Endodermal cell (in vitro differentiated cells): ENCODE measurements around the gene CALD1. TPM values are rescaled to one million over a fixed set of nuclear protein-coding genes. Genes with fewer than 3 reads are reported as not detected.

Experiments
- DNase-seq: peaks from one replicate; pipeline ENCODE4 v3.0.0-alpha.2; 2017
- H3K27ac ChIP-seq: 2 replicates; pipeline ENCODE4 v1.5.1; 2013; ENCODE audit warnings: mild to moderate bottlenecking, low read depth, low read length, moderate library complexity
- H3K27me3 ChIP-seq: 2 replicates; pipeline ENCODE4 v1.6.1; 2013; ENCODE audit warnings: mild to moderate bottlenecking, low read length, moderate library complexity; ENCODE audit not compliant: insufficient read depth, control insufficient read depth, poor library complexity, severe bottlenecking
- H3K36me3 ChIP-seq: 2 replicates; pipeline ENCODE4 v1.7.0; 2013; ENCODE audit warnings: mild to moderate bottlenecking, low read length, moderate library complexity; ENCODE audit not compliant: control insufficient read depth, insufficient read depth
- H3K4me1 ChIP-seq: one replicate; pipeline ENCODE4 v1.7.0; 2013; ENCODE audit warnings: low read length; ENCODE audit not compliant: control insufficient read depth, insufficient read depth
- H3K4me3 ChIP-seq: 2 replicates; pipeline ENCODE4 v1.5.1; 2013; ENCODE audit warnings: mild to moderate bottlenecking, low read length, moderate library complexity
- H3K9ac ChIP-seq: 2 replicates; pipeline ENCODE4 v1.6.1; 2013; ENCODE audit warnings: mild to moderate bottlenecking, low read length, moderate library complexity; ENCODE audit not compliant: poor library complexity, severe bottlenecking; ENCODE audit errors: extremely low read depth
- H3K9me3 ChIP-seq: 2 replicates; pipeline ENCODE4 v1.6.1; 2013; ENCODE audit warnings: mild to moderate bottlenecking, low read length, moderate library complexity; ENCODE audit not compliant: control insufficient read depth
- H3K27ac Mint-ChIP-seq: 2 replicates; pipeline ENCODE4 v1.8.0; 2020; ENCODE audit warnings: mixed read lengths
- H3K27me3 Mint-ChIP-seq: 2 replicates; pipeline ENCODE4 v1.8.0; 2021; ENCODE audit warnings: mild to moderate bottlenecking, mixed read lengths; ENCODE audit not compliant: insufficient read depth
- H3K36me3 Mint-ChIP-seq: 2 replicates; pipeline ENCODE4 v1.8.0; 2020; ENCODE audit warnings: low read depth, mixed read lengths
- H3K4me1 Mint-ChIP-seq: 2 replicates; pipeline ENCODE4 v1.8.0; 2020; ENCODE audit warnings: mixed read lengths
- H3K4me3 Mint-ChIP-seq: 2 replicates; pipeline ENCODE4 v1.8.0; 2020; ENCODE audit warnings: mild to moderate bottlenecking, moderate library complexity, mixed read lengths
- H3K9me3 Mint-ChIP-seq: 2 replicates; pipeline ENCODE4 v1.8.0; 2020; ENCODE audit warnings: mild to moderate bottlenecking, mixed read lengths
- WGBS, 2 experiments: methylation state at CpG; one replicate each; pipeline versions ENCODE4 v1.1.5 to v1.1.7; 2013; ENCODE audit warnings: missing lambda C conversion rate in 2 of 2, mixed read lengths in 1 of 2; ENCODE audit not compliant: insufficient coverage in 1 of 2, insufficient read length in 1 of 2; 5-methylcytosine and 5-hydroxymethylcytosine counted together
- total RNA-seq, 2 donors: library from RNA; stranded (reverse); fragmentation: NEBNext Ultra II Directional in 1 of 2; extraction: Animal tissue kit (Norgen Biotek cat#: 25700) in 1 of 2; gene quantifications; 2 replicates in 1 of 2; 3 replicates in 1 of 2; pipeline ENCODE4 v1.2.1, GENCODE V29; 2021
- TF ChIP-seq, protein P1 (sequence below): fragments of 200-600 bp; sonication (generic); conservative IDR thresholded peaks from 2 replicates; pipeline ENCODE4 v1.5.0; 2021; ENCODE audit warnings: antibody characterized with exemption, mild to moderate bottlenecking

Gene CALD1
- total RNA-seq, 2 donors from 2014 or later: 111 to 132 TPM

DNA sequence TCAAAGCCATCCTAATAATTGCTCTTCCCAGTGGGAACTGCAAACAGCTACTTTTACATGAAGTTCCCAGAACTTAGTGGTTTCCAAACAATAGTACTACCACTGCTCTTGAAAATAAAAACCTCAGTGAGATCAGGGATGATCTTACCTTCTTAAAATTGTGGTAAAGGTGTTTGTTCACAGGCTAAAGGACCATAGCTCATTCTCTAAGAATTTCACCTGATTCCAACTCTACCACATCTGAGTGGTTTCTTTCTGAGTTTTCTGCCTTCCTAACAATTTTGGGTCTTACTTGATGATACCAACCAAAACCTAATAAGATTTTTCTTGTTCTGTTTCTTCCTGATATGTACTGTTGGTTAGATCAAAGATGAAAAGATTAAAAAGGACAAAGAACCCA, 161.3 kb downstream of the CALD1 start:
- Mint-ChIP-seq H3K27me3 (no peaks in the 10 kb centered on the region), H3K9me3 (no peaks in the 10 kb centered on the region), H3K36me3 (peaks cover 19% of the 10 kb centered on the region), H3K4me1 (peaks cover 47% of the 10 kb centered on the region), H3K4me3 (no peak overlapping the region), H3K27ac (peak overlapping the region; percentile 92)
- H3K36me3 ChIP-seq: peaks cover 26% of the 10 kb centered on the region
- no peak overlapping the region for H3K4me3 ChIP-seq
- no peaks in the 10 kb centered on the region for H3K9me3 ChIP-seq
- no peaks in the 10 kb centered on the region for H3K27me3 ChIP-seq
- no peak overlapping the region for H3K9ac ChIP-seq
- H3K27ac ChIP-seq: peak overlapping the region; percentile 55
- peaks cover 14% of the 10 kb centered on the region for H3K4me1 ChIP-seq
- DNase-seq: no peak
- TF ChIP-seq, protein P1, sequence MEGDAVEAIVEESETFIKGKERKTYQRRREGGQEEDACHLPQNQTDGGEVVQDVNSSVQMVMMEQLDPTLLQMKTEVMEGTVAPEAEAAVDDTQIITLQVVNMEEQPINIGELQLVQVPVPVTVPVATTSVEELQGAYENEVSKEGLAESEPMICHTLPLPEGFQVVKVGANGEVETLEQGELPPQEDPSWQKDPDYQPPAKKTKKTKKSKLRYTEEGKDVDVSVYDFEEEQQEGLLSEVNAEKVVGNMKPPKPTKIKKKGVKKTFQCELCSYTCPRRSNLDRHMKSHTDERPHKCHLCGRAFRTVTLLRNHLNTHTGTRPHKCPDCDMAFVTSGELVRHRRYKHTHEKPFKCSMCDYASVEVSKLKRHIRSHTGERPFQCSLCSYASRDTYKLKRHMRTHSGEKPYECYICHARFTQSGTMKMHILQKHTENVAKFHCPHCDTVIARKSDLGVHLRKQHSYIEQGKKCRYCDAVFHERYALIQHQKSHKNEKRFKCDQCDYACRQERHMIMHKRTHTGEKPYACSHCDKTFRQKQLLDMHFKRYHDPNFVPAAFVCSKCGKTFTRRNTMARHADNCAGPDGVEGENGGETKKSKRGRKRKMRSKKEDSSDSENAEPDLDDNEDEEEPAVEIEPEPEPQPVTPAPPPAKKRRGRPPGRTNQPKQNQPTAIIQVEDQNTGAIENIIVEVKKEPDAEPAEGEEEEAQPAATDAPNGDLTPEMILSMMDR: no peak

DNA sequence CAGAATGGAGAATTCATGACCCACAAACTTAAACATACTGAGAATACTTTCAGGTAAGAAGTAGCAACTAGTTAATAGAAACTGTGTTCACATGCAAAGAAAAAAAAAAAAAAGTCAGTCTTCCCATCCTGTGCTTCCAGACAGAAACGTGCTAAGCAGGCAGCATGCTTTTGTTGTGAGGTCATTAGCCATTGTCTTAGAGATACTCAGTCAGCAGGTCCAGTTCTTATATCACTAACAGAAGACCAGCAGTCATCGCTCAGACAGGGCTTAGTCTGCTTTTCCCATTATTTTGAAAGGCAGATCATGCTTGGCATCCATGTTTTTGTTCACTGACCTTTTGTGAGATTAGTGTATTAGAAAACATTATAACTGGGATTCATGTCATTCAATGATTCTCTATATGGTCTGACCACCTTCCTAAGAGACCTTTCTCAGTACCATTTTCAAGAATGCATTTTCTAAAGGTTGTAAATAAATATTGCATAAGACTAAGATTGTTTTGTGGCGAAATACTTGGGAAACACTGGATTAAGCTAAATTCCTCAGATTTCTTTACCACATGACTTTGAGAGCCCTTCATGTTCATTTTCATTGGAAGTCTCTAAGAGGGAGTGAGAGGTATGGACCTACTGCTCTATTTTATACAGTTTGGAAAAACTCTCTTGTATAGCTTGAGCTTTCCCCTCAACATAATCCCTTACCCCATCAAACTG, 161.9 kb downstream of the CALD1 start:
- no peaks in the 10 kb centered on the region for H3K9me3 Mint-ChIP-seq
- H3K36me3 Mint-ChIP-seq: peaks cover 18% of the 10 kb centered on the region
- TF ChIP-seq, protein P1: no peak
- H3K4me3 ChIP-seq: no peak overlapping the region
- H3K27ac ChIP-seq: no peak overlapping the region
- H3K9me3 ChIP-seq: no peaks in the 10 kb centered on the region
- H3K4me1 ChIP-seq: peaks cover 14% of the 10 kb centered on the region
- H3K4me3 Mint-ChIP-seq: no peak overlapping the region
- peaks cover 32% of the 10 kb centered on the region for H3K36me3 ChIP-seq
- H3K4me1 Mint-ChIP-seq: peaks cover 47% of the 10 kb centered on the region
- H3K27me3 ChIP-seq: no peaks in the 10 kb centered on the region
- H3K27me3 Mint-ChIP-seq: no peaks in the 10 kb centered on the region
- H3K27ac Mint-ChIP-seq: peak overlapping the region; percentile 92
- WGBS, 2 experiments: 25 to 68% methylated on average over 1 to 3 of the region's 3 CpGs
- peak; percentile 57 for DNase-seq
- H3K9ac ChIP-seq: peak overlapping the region; percentile 7

DNA sequence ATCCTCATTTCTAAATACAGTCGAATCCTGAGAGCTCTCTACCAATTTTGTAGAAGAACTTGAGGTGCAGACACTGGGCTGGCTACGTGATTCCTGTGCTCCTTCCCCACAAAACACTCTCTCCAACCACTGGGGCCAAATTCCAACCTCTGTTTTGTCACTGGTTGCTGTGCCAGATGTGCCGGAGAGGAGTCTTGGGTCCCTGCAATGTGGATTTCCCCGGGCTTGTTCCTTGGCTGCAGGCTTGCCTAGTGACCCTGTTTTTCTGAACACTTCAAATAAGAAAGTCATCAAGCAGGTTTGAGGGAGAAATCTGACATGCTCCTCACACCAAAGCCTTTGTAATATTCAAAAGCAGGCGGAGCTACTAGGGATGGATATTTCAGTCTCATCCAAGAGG, 162.5 kb downstream of the CALD1 start:
- H3K27me3 Mint-ChIP-seq: no peaks in the 10 kb centered on the region
- peaks cover 18% of the 10 kb centered on the region for H3K36me3 Mint-ChIP-seq
- H3K9me3 Mint-ChIP-seq: no peaks in the 10 kb centered on the region
- Histone ChIP-seq H3K36me3 (peaks cover 34% of the 10 kb centered on the region), H3K4me1 (peaks cover 14% of the 10 kb centered on the region), H3K27ac (no peak overlapping the region), H3K9me3 (no peaks in the 10 kb centered on the region), H3K27me3 (no peaks in the 10 kb centered on the region), H3K9ac (peak overlapping the region; percentile 7), H3K4me3 (no peak overlapping the region)
- DNase-seq: peak; percentile 55
- H3K4me1 Mint-ChIP-seq: peaks cover 44% of the 10 kb centered on the region
- 93 to 95% methylated on average over 5 of the region's 5 CpGs for WGBS, 2 experiments
- H3K27ac Mint-ChIP-seq: peak overlapping the region; percentile 92
- H3K4me3 Mint-ChIP-seq: no peak overlapping the region
- TF ChIP-seq, protein P1: no peak
